Body of pancreas (tissue), 4 donors: Measurements from ENCODE around the gene MAEL. TPM values are rescaled to one million over a fixed set of nuclear protein-coding genes. Genes with fewer than 3 reads are reported as not detected.

Experiments
- ATAC-seq: fragments of 150-250 bp; one replicate; pipeline ENCODE4 v1.9.1; 2016
- DNase-seq, 4 donors: peaks; one replicate each; pipeline ENCODE4 v3.0.0-alpha.2; 2019
- H3K27ac ChIP-seq, 4 donors: fragments of 200-600 bp; sonication (generic); 1 replicate in 3 of 4; 2 replicates in 1 of 4; pipeline versions ENCODE4 v1.5.1 to v1.6.1; 2016 to 2019; ENCODE audit warnings: mild to moderate bottlenecking in 1 of 4, mixed read lengths in 1 of 4, moderate library complexity in 1 of 4
- H3K27me3 ChIP-seq, 2 donors: fragments of 200-600 bp; sonication (generic); one replicate each; pipeline ENCODE4 v1.6.0; 2016; ENCODE audit warnings: mild to moderate bottlenecking in 1 of 2
- H3K36me3 ChIP-seq, 2 donors: fragments of 200-600 bp; sonication (generic); replicated peaks in 1 of 2; 2 replicates each; pipeline ENCODE4 v1.5.1; 2016; ENCODE audit warnings: low read depth in 2 of 2; ENCODE audit not compliant: insufficient read depth in 1 of 2
- H3K4me1 ChIP-seq: fragments of 200-600 bp; sonication (generic); one replicate; pipeline ENCODE4 v1.6.0; 2016
- H3K4me3 ChIP-seq, 2 donors: fragments of 200-600 bp; sonication (generic); 1 replicate in 1 of 2; 2 replicates in 1 of 2; pipeline ENCODE4 v1.5.1; 2016 to 2019
- H3K9me3 ChIP-seq, 3 donors: fragments of 200-600 bp; sonication (generic); 1 replicate in 2 of 3; 2 replicates in 1 of 3; pipeline ENCODE4 v1.5.1; 2016
- CTCF ChIP-seq, 7 experiments: fragments of 450-650 bp in 4 of 7; fragments of 200-600 bp in 3 of 7; sonication (generic) in 3 of 7; IDR thresholded peaks; one replicate each; pipeline ENCODE4 v1.5.1; 2016 to 2019; ENCODE audit warnings: antibody characterized with exemption in 7 of 7
- POLR2A ChIP-seq, 3 donors: fragments of 450-650 bp; IDR thresholded peaks; one replicate each; pipeline ENCODE4 v1.6.1; 2016; ENCODE audit warnings: antibody characterized with exemption in 3 of 3, mild to moderate bottlenecking in 2 of 3
- WGBS, 2 donors: methylation state at CpG; one replicate each; pipeline ENCODE4 v1.1.5; 2017; 5-methylcytosine and 5-hydroxymethylcytosine counted together
- intact Hi-C: fragments of 100-400 bp; cut with DNase I; formaldehyde crosslinking; loops from one replicate; pipeline ENCODE4 v1.15.1; 2023
- total RNA-seq, 2 donors: library from RNA; depleted of rRNA; stranded (reverse); fragments of >200 nt; gene quantifications; one replicate each; pipeline ENCODE4 v1.1.0, GENCODE V29; 2016

Gene MAEL
- total RNA-seq, result not detected

- 87 to 88% methylated on average over 35 to 39 of the region's 45 CpGs for WGBS, 2 donors
- intact Hi-C loops, result no loop called here
- H3K27ac ChIP-seq, result no peak within 1 kb of the TSS
- no peaks in the 10 kb centered on the region for H3K4me1 ChIP-seq
- no peak within 1 kb of the TSS for H3K4me3 ChIP-seq
- no peaks in the 10 kb centered on the region for H3K36me3 ChIP-seq
- no peak for DNase-seq
- no peaks in the 10 kb centered on the region for H3K9me3 ChIP-seq
- TF ChIP-seq POLR2A (IDR thresholded peaks at IDR 0.05) (no peak), CTCF (IDR thresholded peaks at IDR 0.05) (no peak)
- no peaks in the 10 kb centered on the region for H3K27me3 ChIP-seq
- ATAC-seq, result no peak
Observed at GRCh38 chr1:166988974-166989515, at the start of gene MAEL. MAEL (plus strand) TSS chr1:166989280; CDS start chr1:166989353, 73 bp downstream.

DNA sequence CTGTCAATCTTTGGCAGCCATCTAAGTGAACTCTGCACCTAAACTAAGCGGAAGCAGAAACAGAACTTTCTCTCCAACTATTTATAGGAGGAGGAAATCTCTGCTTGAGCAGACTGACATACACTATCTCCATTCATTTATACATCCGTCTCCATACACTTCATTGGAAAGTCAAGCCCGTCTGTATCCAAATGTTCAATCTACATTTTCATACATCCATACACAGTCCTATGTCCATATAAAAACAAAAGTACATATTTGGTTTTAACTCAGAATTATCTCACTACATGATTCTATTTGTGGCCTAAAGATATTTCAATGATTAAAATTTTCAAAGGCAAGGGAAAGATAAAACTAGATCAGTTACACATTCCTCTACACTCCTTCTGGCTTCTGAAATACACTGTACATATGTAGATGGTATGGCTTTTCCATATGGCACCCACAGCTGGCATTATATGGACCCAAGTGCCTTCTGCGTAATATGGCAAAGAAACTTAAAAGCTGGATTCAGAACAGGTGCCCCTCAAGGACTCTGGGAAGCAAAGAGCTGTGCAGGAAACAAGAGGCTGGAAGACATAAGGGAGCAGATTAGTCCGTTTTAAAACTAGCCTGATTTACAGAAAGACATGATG is 49.2 kb upstream of the MAEL start:
- no peak for TF ChIP-seq POLR2A (IDR thresholded peaks at IDR 0.05)
- no peak for TF ChIP-seq CTCF (IDR thresholded peaks at IDR 0.05)
- 84 to 85% methylated on average over 5 of the region's 5 CpGs for whole genome bisulfite sequencing, 2 donors
- ATAC-seq (no peak), DNase-seq (no peak)
- no peaks in the 10 kb centered on the region for H3K9me3 ChIP-seq
- H3K4me3 ChIP-seq, result no peak overlapping the region
- H3K36me3 ChIP-seq, result no peaks in the 10 kb centered on the region
- H3K4me1 ChIP-seq, result no peaks in the 10 kb centered on the region
- intact Hi-C loops, result no loop called here
- H3K27ac ChIP-seq, result no peak overlapping the region
- no peaks in the 10 kb centered on the region for H3K27me3 ChIP-seq

DNA sequence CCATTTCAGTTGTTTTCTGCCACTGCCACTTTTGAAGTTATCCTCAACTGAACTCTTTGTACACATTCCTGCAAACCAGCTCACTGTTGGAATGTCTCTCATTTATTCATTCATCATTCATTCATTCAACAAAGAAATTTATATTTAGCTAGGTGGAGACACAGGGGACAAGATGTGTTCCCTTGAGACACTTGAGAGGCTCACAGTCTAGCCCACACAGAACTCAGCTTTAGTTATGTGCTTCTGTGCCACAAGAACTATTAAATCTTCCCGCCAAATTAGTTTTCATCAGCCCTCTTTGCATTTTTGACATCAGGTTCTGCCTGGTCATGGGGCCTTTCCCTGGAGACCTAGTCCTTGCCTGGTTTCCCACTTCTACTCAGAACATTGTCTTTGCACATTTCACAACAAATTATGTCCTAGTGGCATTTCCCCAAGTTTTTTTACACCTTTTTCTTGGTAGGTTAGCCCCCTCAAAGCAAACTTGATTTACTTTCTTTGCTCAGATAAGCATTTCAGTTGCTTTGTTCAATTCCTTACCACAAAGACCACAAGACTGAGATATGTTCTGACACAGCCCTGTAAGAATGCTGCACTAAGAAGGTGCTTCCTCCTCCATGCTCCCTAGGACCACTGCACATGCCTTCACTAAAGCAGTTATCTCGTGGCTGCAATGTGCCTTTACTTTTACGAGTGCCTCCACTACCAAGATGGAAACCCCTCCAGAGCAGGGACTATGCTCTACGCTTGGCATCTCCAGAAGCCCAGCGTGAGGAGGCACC is 44.7 kb upstream of the MAEL start:
- Histone ChIP-seq H3K36me3 (no peaks in the 10 kb centered on the region), H3K27me3 (peaks cover 0 to 5% of the 10 kb centered on the region in 2 donors), H3K4me1 (peaks cover 6% of the 10 kb centered on the region), H3K9me3 (no peaks in the 10 kb centered on the region), H3K27ac (no peak overlapping the region), H3K4me3 (no peak overlapping the region)
- DNase-seq (no peak), ATAC-seq (no peak)
- 50 to 74% methylated on average over 5 of the region's 5 CpGs for WGBS, 2 donors
- TF ChIP-seq POLR2A (IDR thresholded peaks at IDR 0.05) (no peak), CTCF (IDR thresholded peaks at IDR 0.05) (no peak)
- intact Hi-C loops, result no loop called here

GRCh38 chr1:166947398-166948043 is 41.6 kb upstream of the MAEL start:
- no peak for TF ChIP-seq POLR2A (IDR thresholded peaks at IDR 0.05)
- TF ChIP-seq CTCF (IDR thresholded peaks at IDR 0.05), result no peak
- intact Hi-C loops, result no loop called here
- 7 to 20% methylated on average over 20 to 26 of the region's 44 CpGs for WGBS, 2 donors
- H3K27me3 ChIP-seq, result peaks cover 0 to 5% of the 10 kb centered on the region in 2 donors
- H3K27ac ChIP-seq, result no peak overlapping the region
- H3K9me3 ChIP-seq, result no peaks in the 10 kb centered on the region
- ATAC-seq, result peak; percentile 67
- DNase-seq, result peak; percentile 18 to 46 (median 37)
- H3K4me3 ChIP-seq, result no peak overlapping the region
- H3K4me1 ChIP-seq, result peaks cover 6% of the 10 kb centered on the region
- no peaks in the 10 kb centered on the region for H3K36me3 ChIP-seq
